GM12891 (cell line): ENCODE results near the gene XRCC6.

Experiments used
- DNase-seq: peaks from one replicate; pipeline ENCODE4 v3.0.0; 2011; ENCODE audit warnings: low spot score; ENCODE audit not compliant: insufficient read length
- FAIRE-seq: peaks from 2 replicates; lab custom pipeline; 2011; peaks lifted over from hg19 to GRCh38; lab: Jason Lieb, UNC
- PAX5 ChIP-seq: IDR thresholded peaks from 2 replicates; pipeline ENCODE4 v1.6.1; 2011; ENCODE audit warnings: low read length, moderate library complexity, mild to moderate bottlenecking; ENCODE audit not compliant: insufficient read depth, severe bottlenecking
- POLR2A ChIP-seq: IDR thresholded peaks from 2 replicates; pipeline ENCODE4 v1.6.1; 2011; ENCODE audit warnings: low read depth, low read length, control low read depth
- POLR2AphosphoS5 ChIP-seq: IDR thresholded peaks from 2 replicates; pipeline ENCODE4 v1.6.1; 2011; ENCODE audit warnings: low read depth, low read length, control low read depth
- POU2F2 ChIP-seq: IDR thresholded peaks from 2 replicates; pipeline ENCODE4 v1.6.1; 2011; ENCODE audit warnings: low read depth, mild to moderate bottlenecking, control low read depth, low read length, moderate library complexity
- SPI1 ChIP-seq: IDR thresholded peaks from 2 replicates; pipeline ENCODE4 v1.6.1; 2011; ENCODE audit warnings: low read depth, low read length, control low read depth
- TAF1 ChIP-seq: IDR thresholded peaks from 2 replicates; pipeline ENCODE4 v1.6.1; 2011; ENCODE audit warnings: low read depth, low read length, control low read depth

Gene XRCC6

DNA sequence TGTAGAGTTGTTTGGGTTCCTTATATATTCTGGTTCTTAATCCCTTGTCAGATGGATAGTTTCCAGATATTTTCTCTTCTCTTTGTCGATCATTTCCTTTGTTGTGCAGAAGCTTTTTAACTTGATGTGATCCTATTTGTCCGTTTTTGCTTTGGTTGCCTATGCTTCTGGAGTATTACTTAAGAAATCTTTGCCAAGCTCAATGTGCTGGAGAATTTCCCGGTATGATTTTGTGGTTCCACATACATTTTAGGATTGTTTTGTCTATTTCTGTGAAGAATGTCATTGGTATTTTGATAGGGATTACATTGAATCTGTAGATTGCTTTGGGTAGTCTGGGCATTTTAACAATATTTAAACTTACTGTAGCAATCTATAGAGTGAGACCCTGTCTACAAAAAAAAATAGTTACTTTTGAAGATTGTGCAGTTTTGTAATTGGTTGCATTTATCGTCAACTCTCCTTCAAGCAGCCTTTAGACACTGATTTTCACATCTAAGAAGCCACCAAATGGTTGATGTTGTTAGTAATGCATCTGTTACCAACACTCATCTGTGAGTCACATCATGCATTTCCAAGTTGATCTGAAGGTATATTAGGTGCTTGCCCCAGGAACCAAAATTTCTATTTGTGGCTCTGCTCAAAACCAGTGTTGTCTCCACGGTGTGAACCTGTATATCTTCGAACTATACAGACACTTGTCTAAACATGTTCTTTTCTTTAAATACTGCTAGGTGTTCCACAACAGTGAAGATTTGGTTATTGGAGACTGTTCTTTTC lies 21.4 kb downstream of the XRCC6 start:
- TF ChIP-seq POLR2A (no peak), TAF1 (no peak), SPI1 (no peak), POU2F2 (no peak), POLR2AphosphoS5 (no peak), PAX5 (no peak)
- DNase-seq, result no peak
- FAIRE-seq, result no peak

DNA sequence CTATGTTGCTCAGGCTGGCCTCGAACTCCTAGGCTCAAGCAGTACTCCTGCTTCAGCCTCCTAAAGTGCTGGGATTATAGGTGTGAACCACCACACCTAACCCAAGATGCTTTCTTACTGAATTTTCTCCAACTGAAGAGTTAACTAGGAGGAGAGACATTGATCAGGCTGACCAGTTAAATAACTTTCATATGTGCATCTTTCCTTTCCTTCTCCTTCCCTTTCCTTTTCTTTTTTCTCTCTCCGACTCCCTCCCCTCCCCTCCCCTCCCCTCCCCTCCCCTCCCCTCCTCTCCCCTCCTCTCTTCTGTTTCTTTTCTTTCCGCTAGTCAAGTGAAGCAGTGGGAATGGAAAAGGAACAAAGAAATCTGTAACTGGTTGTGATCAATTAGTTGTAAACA lies 26.7 kb downstream of the XRCC6 start:
- TF ChIP-seq POLR2A (no peak), PAX5 (no peak), POU2F2 (no peak), POLR2AphosphoS5 (no peak), SPI1 (no peak), TAF1 (no peak)
- DNase-seq, result no peak
- FAIRE-seq, result no peak

- DNase-seq (no peak), FAIRE-seq (no peak)
- TF ChIP-seq PAX5 (no peak), POLR2A (no peak), POLR2AphosphoS5 (no peak), SPI1 (no peak), POU2F2 (no peak), TAF1 (no peak)
These were observed 27.3 kb downstream of the XRCC6 start for GRCh38 chr22:41648432-41648831.

- FAIRE-seq (no peak), DNase-seq (no peak)
- TF ChIP-seq PAX5 (no peak), TAF1 (no peak), SPI1 (no peak), POU2F2 (no peak)
These were observed 29.1 kb downstream of the XRCC6 start for GRCh38 chr22:41650229-41650628.

- no peak for FAIRE-seq
- no peak for DNase-seq
- TF ChIP-seq POLR2A (no peak), SPI1 (no peak), POLR2AphosphoS5 (no peak), TAF1 (no peak), PAX5 (no peak), POU2F2 (no peak)
These were observed 29.7 kb downstream of the XRCC6 start for GRCh38 chr22:41650821-41651220.

- no peak for TF ChIP-seq POU2F2
- TF ChIP-seq POLR2AphosphoS5, result no peak
- no peak for TF ChIP-seq SPI1
- TF ChIP-seq PAX5, result no peak
- no peak for TF ChIP-seq TAF1
- no peak for TF ChIP-seq POLR2A
- DNase-seq, result no peak
- no peak for FAIRE-seq
These were observed 33.2 kb downstream of the XRCC6 start for GRCh38 chr22:41654322-41654721.

- FAIRE-seq (no peak), DNase-seq (no peak)
- TF ChIP-seq POU2F2 (no peak), POLR2AphosphoS5 (no peak), TAF1 (no peak), POLR2A (no peak), PAX5 (no peak), SPI1 (no peak)
These were observed 35.5 kb downstream of the XRCC6 start for GRCh38 chr22:41656556-41656955.

DNA sequence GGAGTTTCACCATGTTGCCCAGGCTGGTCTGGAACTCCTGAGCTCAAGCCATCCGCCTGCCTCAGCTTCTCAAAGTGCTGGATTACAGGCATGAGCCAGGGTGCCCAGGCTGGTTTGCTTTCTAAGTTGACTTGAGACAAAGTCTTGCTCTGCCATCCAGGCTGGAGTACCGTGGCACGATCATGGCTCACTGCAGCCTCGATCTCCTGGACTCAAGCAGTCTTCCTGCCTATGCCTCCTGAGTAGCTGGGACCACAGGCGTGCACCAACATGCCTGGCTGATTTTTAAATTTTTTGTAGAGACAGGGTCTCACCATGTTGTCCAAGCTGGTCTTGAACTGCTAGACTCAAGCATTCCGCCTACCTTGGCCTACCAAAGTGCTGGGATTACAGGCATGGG lies 36.6 kb downstream of the XRCC6 start:
- no peak for DNase-seq
- no peak for TF ChIP-seq PAX5
- no peak for TF ChIP-seq POLR2AphosphoS5
- no peak for TF ChIP-seq SPI1
- no peak for TF ChIP-seq POU2F2
- TF ChIP-seq POLR2A, result no peak
- no peak for TF ChIP-seq TAF1
- FAIRE-seq, result no peak

DNA sequence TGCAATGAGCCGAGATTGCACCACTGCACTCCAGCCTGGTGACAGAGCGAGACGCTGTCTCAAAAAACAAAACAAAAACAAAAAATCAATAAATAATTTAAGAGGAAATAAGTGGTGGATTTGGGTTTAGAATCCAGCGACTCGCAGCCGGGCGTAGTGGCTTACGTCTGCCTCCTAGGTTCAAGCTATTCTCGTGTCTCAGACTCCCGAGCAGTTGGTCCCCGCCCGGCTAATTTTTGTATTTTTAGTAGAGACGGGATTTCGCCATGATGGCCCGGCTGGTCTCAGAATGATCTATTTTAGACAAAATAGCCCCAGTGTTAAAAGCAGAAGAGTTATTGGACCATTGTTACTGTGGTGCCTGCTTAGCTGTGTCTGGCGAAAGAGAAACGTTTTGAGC lies 37.8 kb downstream of the XRCC6 start:
- no peak for TF ChIP-seq TAF1
- no peak for TF ChIP-seq POLR2AphosphoS5
- TF ChIP-seq POU2F2, result no peak
- no peak for TF ChIP-seq PAX5
- no peak for TF ChIP-seq SPI1
- TF ChIP-seq POLR2A, result no peak
- no peak for DNase-seq
- FAIRE-seq, result no peak

- TF ChIP-seq PAX5, result no peak
- no peak for TF ChIP-seq TAF1
- no peak for TF ChIP-seq POLR2AphosphoS5
- TF ChIP-seq SPI1, result no peak
- no peak for FAIRE-seq
- DNase-seq, result no peak
These were observed 38.8 kb downstream of the XRCC6 start for GRCh38 chr22:41659941-41660340.
